WTC11 (cell line): ENCODE data around the gene ICA1.

Experiments
- CREB1 ChIP-seq: sonication (generic); formaldehyde crosslinking; IDR thresholded peaks from 2 replicates; pipeline ENCODE4 v1.8.0; 2023; ENCODE audit warnings: mild to moderate bottlenecking, missing genetic modification reagents
- CTCF ChIP-seq: fragments of 200-600 bp; IDR thresholded peaks from 2 replicates; pipeline ENCODE4 v1.8.0; 2022; ENCODE audit warnings: antibody characterized with exemption
- FOXP1 ChIP-seq: sonication (generic); formaldehyde crosslinking; IDR thresholded peaks from 2 replicates; pipeline ENCODE4 v1.8.0; 2022; ENCODE audit warnings: missing genetic modification reagents, mild to moderate bottlenecking, moderate library complexity, borderline replicate concordance
- GABPB1 ChIP-seq: sonication (generic); formaldehyde crosslinking; IDR thresholded peaks from 2 replicates; pipeline ENCODE4 v1.8.1; 2023; ENCODE audit warnings: mild to moderate bottlenecking, missing genetic modification reagents
- JUN ChIP-seq: sonication (generic); formaldehyde crosslinking; IDR thresholded peaks from 2 replicates; pipeline ENCODE4 v1.8.0; 2023; ENCODE audit warnings: mild to moderate bottlenecking, missing genetic modification reagents
- NR1H2 ChIP-seq: sonication (generic); formaldehyde crosslinking; IDR thresholded peaks from 2 replicates; pipeline ENCODE4 v1.9.0; 2021; ENCODE audit warnings: mild to moderate bottlenecking, moderate library complexity, missing genetic modification reagents
- ZNF263 ChIP-seq: sonication (generic); formaldehyde crosslinking; IDR thresholded peaks from 2 replicates; pipeline ENCODE4 v1.8.1; 2022; ENCODE audit warnings: low read depth, mild to moderate bottlenecking, moderate library complexity, missing genetic modification reagents

DNA sequence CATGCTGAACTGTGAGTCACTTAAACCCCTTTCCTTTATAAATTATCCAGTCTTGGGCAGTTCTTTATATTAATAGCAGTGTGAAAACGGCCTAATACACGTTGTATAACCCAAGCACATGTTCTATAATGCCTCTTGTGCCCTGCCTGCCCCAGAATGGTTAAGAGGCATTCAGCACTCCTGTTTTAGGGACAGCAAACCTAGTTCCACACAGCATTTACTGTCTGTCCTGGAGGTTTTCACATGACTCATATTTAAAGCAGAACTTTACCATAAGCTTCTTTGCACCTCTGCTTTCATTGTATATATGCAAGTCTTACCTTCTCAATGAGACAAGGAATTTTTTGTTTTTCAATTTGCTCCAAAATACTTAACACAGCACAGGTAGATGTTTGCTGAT lies 144.8 kb downstream of the ICA1 start:
- TF ChIP-seq CTCF (no peak), CREB1 (CRISPR knock-in tag) (no peak), JUN (no peak), NR1H2 (CRISPR knock-in tag) (no peak), FOXP1 (no peak), ZNF263 (CRISPR knock-in tag) (no peak), GABPB1 (CRISPR knock-in tag) (no peak)
